Keratinocyte (primary cell): ENCODE data around the gene ERICH6B. TPM values are rescaled to one million over a fixed set of nuclear protein-coding genes. Genes with fewer than 3 reads are reported as not detected.

ENCODE experiments used
- DNase-seq: peaks from one replicate; pipeline ENCODE4 v3.0.0-alpha.2; 2011; ENCODE audit warnings: low read depth, missing footprints, low spot score
- FAIRE-seq: peaks from 2 replicates; lab custom pipeline; 2011; peaks lifted over from hg19 to GRCh38; lab: Jason Lieb, UNC
- H2AFZ ChIP-seq: 2 replicates; pipeline ENCODE4 v1.6.0; 2012; ENCODE audit warnings: low read length, control low read depth, inconsistent platforms; ENCODE audit not compliant: control insufficient read depth
- H3K27ac ChIP-seq: 2 replicates; pipeline ENCODE4 v1.5.1; 2011; ENCODE audit warnings: low read length; ENCODE audit not compliant: control insufficient read depth, insufficient read depth
- H3K27me3 ChIP-seq: 3 replicates; pipeline ENCODE4 v1.6.0; 2011; ENCODE audit warnings: low read length; ENCODE audit not compliant: control insufficient read depth, insufficient read depth; ENCODE audit errors: extremely low read depth
- H3K36me3 ChIP-seq, 2 experiments: 2 replicates in 1 of 2; 3 replicates in 1 of 2; pipeline ENCODE4 v1.5.1; 2011; ENCODE audit warnings: low read length in 2 of 2, mild to moderate bottlenecking in 1 of 2; ENCODE audit not compliant: control insufficient read depth in 2 of 2, insufficient read depth in 2 of 2; ENCODE audit errors: extremely low read depth in 1 of 2
- H3K4me1 ChIP-seq: 3 replicates; pipeline ENCODE4 v1.5.1; 2011; ENCODE audit warnings: low read length; ENCODE audit not compliant: control insufficient read depth, insufficient read depth; ENCODE audit errors: extremely low read depth
- H3K4me2 ChIP-seq: 3 replicates; pipeline ENCODE4 v1.6.0; 2011; ENCODE audit warnings: low read depth, low read length; ENCODE audit not compliant: control insufficient read depth, insufficient read depth; ENCODE audit errors: extremely low read depth
- H3K4me3 ChIP-seq, 3 experiments: fragments of 200-600 bp in 1 of 3; sonication (generic) in 1 of 3; 2 replicates in 2 of 3; 3 replicates in 1 of 3; pipeline ENCODE4 v1.5.1; 2011 to 2016; ENCODE audit warnings: low read length in 3 of 3, mild to moderate bottlenecking in 3 of 3, control low read depth in 2 of 3, inconsistent platforms in 1 of 3, low read depth in 1 of 3, mixed read lengths in 1 of 3, mixed run types in 1 of 3, moderate library complexity in 1 of 3; ENCODE audit not compliant: control insufficient read depth in 2 of 3, insufficient read depth in 2 of 3; ENCODE audit errors: extremely low read depth in 1 of 3
- H3K79me2 ChIP-seq: 2 replicates; pipeline ENCODE4 v1.6.0; 2012; ENCODE audit warnings: low read length; ENCODE audit not compliant: control insufficient read depth, insufficient read depth
- H3K9ac ChIP-seq: 3 replicates; pipeline ENCODE4 v1.6.0; 2011; ENCODE audit warnings: low read length; ENCODE audit not compliant: control insufficient read depth, insufficient read depth; ENCODE audit errors: extremely low read depth
- H3K9me1 ChIP-seq: 3 replicates; pipeline ENCODE4 v1.6.0; 2011; ENCODE audit warnings: low read length; ENCODE audit not compliant: control insufficient read depth, insufficient read depth; ENCODE audit errors: extremely low read depth
- H3K9me3 ChIP-seq: 2 replicates; pipeline ENCODE4 v1.5.1; 2012; ENCODE audit warnings: low read depth, low read length; ENCODE audit not compliant: control insufficient read depth
- H4K20me1 ChIP-seq: 3 replicates; pipeline ENCODE4 v1.6.0; 2011; ENCODE audit warnings: low read length; ENCODE audit not compliant: control insufficient read depth, insufficient read depth; ENCODE audit errors: extremely low read depth
- EZH2 ChIP-seq: IDR thresholded peaks from one replicate; pipeline ENCODE4 v1.6.1; 2012; ENCODE audit warnings: inconsistent platforms, mild to moderate bottlenecking, low read length, moderate library complexity
- dilution Hi-C: fragments of 300-500 bp; cut with MboI; formaldehyde crosslinking; loops from one replicate; pipeline ENCODE4 v1.7.0; 2020; ENCODE audit warnings: low sequenced_read_pairs; ENCODE audit not compliant: extremely low pct_ligation_motif_present
- polyA plus RNA-seq, 5 experiments: library from polyadenylated mRNA; depleted of rRNA in 3 of 5; stranded (reverse) in 3 of 5; stranded (forward) in 1 of 5; unstranded in 1 of 5; fragments of >200 nt; gene quantifications; 1 replicate in 1 of 5; 2 replicates in 3 of 5; 3 replicates in 1 of 5; pipeline versions ENCODE4 v1.2.1 to v1.2.3, GENCODE V29; 2011 to 2012; ENCODE audit warnings: missing spikeins in 2 of 5, low read depth in 1 of 5, low replicate concordance in 1 of 5
- TF ChIP-seq, protein P1 (sequence below), 3 experiments: IDR thresholded peaks in 1 of 3; conservative IDR thresholded peaks in 1 of 3; optimal IDR thresholded peaks in 1 of 3; 2 replicates in 2 of 3; 3 replicates in 1 of 3; pipeline versions ENCODE3 to v1.5.1; 2011; ENCODE audit warnings: low read length in 3 of 3, mild to moderate bottlenecking in 3 of 3, moderate library complexity in 2 of 3, control low read depth in 1 of 3, inconsistent platforms in 1 of 3; ENCODE audit not compliant: insufficient read depth in 2 of 3; ENCODE audit errors: extremely low read depth in 1 of 3

Gene ERICH6B
- polyA plus RNA-seq, 1 donor (not counting 4 experiments of a cell fraction or from before 2014, with no cell fraction given), result not detected

- H3K36me3 ChIP-seq, result peaks cover 9 to 15% of the 10 kb centered on the region in 2 experiments
- FAIRE-seq (no peak), DNase-seq (no peak)
- no peaks in the 10 kb centered on the region for H3K9me3 ChIP-seq
- no peaks in the 10 kb centered on the region for H3K9me1 ChIP-seq
- H3K27ac ChIP-seq, result no peak overlapping the region
- no peak overlapping the region for H3K4me3 ChIP-seq
- no peaks in the 10 kb centered on the region for H4K20me1 ChIP-seq
- H2AFZ ChIP-seq, result no peak overlapping the region
- dilution Hi-C loops, result no loop called here
- no peaks in the 10 kb centered on the region for H3K27me3 ChIP-seq
- no peaks in the 10 kb centered on the region for H3K4me1 ChIP-seq
- no peak overlapping the region for H3K4me2 ChIP-seq
- TF ChIP-seq, protein P1, sequence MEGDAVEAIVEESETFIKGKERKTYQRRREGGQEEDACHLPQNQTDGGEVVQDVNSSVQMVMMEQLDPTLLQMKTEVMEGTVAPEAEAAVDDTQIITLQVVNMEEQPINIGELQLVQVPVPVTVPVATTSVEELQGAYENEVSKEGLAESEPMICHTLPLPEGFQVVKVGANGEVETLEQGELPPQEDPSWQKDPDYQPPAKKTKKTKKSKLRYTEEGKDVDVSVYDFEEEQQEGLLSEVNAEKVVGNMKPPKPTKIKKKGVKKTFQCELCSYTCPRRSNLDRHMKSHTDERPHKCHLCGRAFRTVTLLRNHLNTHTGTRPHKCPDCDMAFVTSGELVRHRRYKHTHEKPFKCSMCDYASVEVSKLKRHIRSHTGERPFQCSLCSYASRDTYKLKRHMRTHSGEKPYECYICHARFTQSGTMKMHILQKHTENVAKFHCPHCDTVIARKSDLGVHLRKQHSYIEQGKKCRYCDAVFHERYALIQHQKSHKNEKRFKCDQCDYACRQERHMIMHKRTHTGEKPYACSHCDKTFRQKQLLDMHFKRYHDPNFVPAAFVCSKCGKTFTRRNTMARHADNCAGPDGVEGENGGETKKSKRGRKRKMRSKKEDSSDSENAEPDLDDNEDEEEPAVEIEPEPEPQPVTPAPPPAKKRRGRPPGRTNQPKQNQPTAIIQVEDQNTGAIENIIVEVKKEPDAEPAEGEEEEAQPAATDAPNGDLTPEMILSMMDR (optimal IDR thresholded peaks at IDR 0.05 in 1 of 3, IDR thresholded peaks at IDR 0.05 in 1 of 3, conservative IDR thresholded peaks at IDR 0.05 in 1 of 3; ENCODE audit: extremely low read depth in 1 of 3, insufficient read depth in 2 of 3, low read length in 3 of 3), result no peak
- no peak for TF ChIP-seq EZH2
- H3K79me2 ChIP-seq, result no peaks in the 10 kb centered on the region
- no peak overlapping the region for H3K9ac ChIP-seq
Measured at GRCh38 chr13:45538382-45538781, 77.2 kb downstream of the ERICH6B start.

GRCh38 chr13:45537516-45537915, 78.0 kb downstream of the ERICH6B start:
- dilution Hi-C loops, result no loop called here
- no peak for FAIRE-seq
- no peak overlapping the region for H3K4me2 ChIP-seq

More at GRCh38 chr13:45537516-45537915, 78.0 kb downstream of the ERICH6B start:
- Histone ChIP-seq H2AFZ (no peak overlapping the region), H3K4me3 (no peak overlapping the region), H3K9me3 (no peaks in the 10 kb centered on the region), H3K9me1 (no peaks in the 10 kb centered on the region), H3K4me1 (no peaks in the 10 kb centered on the region), H4K20me1 (no peaks in the 10 kb centered on the region), H3K79me2 (no peaks in the 10 kb centered on the region), H3K36me3 (peaks cover 14 to 19% of the 10 kb centered on the region in 2 experiments), H3K9ac (no peak overlapping the region), H3K27ac (no peak overlapping the region), H3K27me3 (no peaks in the 10 kb centered on the region)
- DNase-seq, result no peak
- TF ChIP-seq EZH2, result no peak
- TF ChIP-seq, protein P1 (optimal IDR thresholded peaks at IDR 0.05 in 1 of 3, IDR thresholded peaks at IDR 0.05 in 1 of 3, conservative IDR thresholded peaks at IDR 0.05 in 1 of 3; ENCODE audit: extremely low read depth in 1 of 3, insufficient read depth in 2 of 3, low read length in 3 of 3), result no peak
